ENCODE results near the gene SPRING1. TPM values are rescaled to one million over a fixed set of nuclear protein-coding genes. Genes with fewer than 3 reads are reported as not detected.

Gene SPRING1
- total and polyA plus RNA-seq, 7 donors = 10.5 to 38.6 (median 16.7) TPM

DNA sequence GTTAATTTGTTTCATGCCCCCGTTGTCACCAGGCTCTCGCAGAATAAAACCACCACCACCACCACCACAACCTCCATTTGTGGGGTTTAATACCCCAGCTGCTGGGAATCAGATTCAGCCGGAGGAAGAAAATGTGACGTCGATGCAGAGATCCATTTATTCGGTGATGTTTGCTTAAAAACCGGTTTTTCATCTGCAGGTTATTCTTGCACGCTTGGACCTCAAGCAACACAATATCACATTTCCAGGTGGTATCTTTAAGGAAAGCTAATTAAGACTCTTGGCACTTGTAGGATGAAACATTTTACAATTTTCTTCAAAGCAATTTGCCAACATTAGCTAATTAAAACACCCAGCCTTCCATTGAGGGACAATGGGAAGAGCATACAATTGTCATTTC is 39.8 kb downstream of the SPRING1 start:
- TF ChIP-seq, protein P1, sequence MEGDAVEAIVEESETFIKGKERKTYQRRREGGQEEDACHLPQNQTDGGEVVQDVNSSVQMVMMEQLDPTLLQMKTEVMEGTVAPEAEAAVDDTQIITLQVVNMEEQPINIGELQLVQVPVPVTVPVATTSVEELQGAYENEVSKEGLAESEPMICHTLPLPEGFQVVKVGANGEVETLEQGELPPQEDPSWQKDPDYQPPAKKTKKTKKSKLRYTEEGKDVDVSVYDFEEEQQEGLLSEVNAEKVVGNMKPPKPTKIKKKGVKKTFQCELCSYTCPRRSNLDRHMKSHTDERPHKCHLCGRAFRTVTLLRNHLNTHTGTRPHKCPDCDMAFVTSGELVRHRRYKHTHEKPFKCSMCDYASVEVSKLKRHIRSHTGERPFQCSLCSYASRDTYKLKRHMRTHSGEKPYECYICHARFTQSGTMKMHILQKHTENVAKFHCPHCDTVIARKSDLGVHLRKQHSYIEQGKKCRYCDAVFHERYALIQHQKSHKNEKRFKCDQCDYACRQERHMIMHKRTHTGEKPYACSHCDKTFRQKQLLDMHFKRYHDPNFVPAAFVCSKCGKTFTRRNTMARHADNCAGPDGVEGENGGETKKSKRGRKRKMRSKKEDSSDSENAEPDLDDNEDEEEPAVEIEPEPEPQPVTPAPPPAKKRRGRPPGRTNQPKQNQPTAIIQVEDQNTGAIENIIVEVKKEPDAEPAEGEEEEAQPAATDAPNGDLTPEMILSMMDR (IDR thresholded peaks at IDR 0.05) = no peak
- no peak for TF ChIP-seq POLR2A (IDR thresholded peaks at IDR 0.05)
- no peak for TF ChIP-seq EP300 (IDR thresholded peaks at IDR 0.05)
- no peak for TF ChIP-seq POLR2AphosphoS5 (IDR thresholded peaks at IDR 0.05)
- Histone ChIP-seq H3K27ac (no peak overlapping the region), H3K4me1 (peaks cover 0 to 15% (median 7%) of the 10 kb centered on the region in 4 donors), H3K9me3 (no peaks in the 10 kb centered on the region), H3K4me3 (no peak overlapping the region), H3K36me3 (no peaks in the 10 kb centered on the region), H3K27me3 (peaks cover 0 to 13% (median 11%) of the 10 kb centered on the region in 3 donors)
- intact Hi-C loops (cut with DNase I) = no loop called here
- DNase-seq = no peak
- WGBS, 2 donors = 17 to 77% methylated on average over 8 of the region's 8 CpGs

DNA sequence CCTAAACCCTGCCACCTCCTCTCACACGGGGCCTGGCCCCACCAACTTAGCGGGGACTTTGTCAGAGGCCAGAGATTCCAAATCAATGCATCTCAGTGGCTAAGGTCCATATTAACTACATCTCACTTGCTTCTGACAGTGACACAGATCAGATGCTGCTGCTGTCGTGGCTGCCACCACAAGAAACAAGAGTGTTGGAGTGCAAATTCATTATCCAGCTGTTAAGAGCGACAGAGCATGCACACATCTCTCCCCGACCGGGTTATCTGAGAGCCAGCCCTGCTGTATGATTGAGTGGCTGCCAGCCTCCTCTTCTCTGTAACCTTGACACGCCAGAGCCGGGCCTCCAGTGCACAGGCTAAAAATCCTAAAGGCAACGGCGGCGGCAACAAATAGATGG is 40.2 kb downstream of the SPRING1 start:
- no peaks in the 10 kb centered on the region for H3K36me3 ChIP-seq
- H3K9me3 ChIP-seq = no peaks in the 10 kb centered on the region
- no peak overlapping the region for H3K4me3 ChIP-seq
- H3K27ac ChIP-seq = no peak overlapping the region
- H3K4me1 ChIP-seq = peaks cover 0 to 13% (median 6%) of the 10 kb centered on the region in 4 donors
- 18 to 64% methylated on average over 11 of the region's 11 CpGs for WGBS, 2 donors
- TF ChIP-seq POLR2A (IDR thresholded peaks at IDR 0.05) (no peak), POLR2AphosphoS5 (IDR thresholded peaks at IDR 0.05) (no peak), EP300 (IDR thresholded peaks at IDR 0.05) (no peak)
- TF ChIP-seq, protein P1 (IDR thresholded peaks at IDR 0.05) = no peak
- intact Hi-C loops (cut with DNase I) = no loop called here
- H3K27me3 ChIP-seq = peaks cover 0 to 17% (median 15%) of the 10 kb centered on the region in 3 donors
- no peak for DNase-seq

- intact Hi-C loops (cut with DNase I) = no loop called here
- DNase-seq = no peak
- Histone ChIP-seq H3K27me3 (peaks cover 0 to 21% (median 15%) of the 10 kb centered on the region in 3 donors), H3K9me3 (no peaks in the 10 kb centered on the region), H3K4me3 (no peak overlapping the region), H3K36me3 (no peaks in the 10 kb centered on the region), H3K4me1 (peaks cover 0 to 13% (median 6%) of the 10 kb centered on the region in 4 donors), H3K27ac (no peak overlapping the region)
- no peak for TF ChIP-seq EP300 (IDR thresholded peaks at IDR 0.05)
- TF ChIP-seq POLR2A (IDR thresholded peaks at IDR 0.05) = no peak
- TF ChIP-seq, protein P1 (IDR thresholded peaks at IDR 0.05) = no peak
- TF ChIP-seq POLR2AphosphoS5 (IDR thresholded peaks at IDR 0.05) = no peak
- 62 to 72% methylated on average over 7 of the region's 7 CpGs for WGBS, 2 donors
Observed at GRCh38 chr12:116697305-116697704, 40.6 kb downstream of the SPRING1 start.

- intact Hi-C loops (cut with DNase I) = no loop called here
- Histone ChIP-seq H3K9me3 (no peaks in the 10 kb centered on the region), H3K36me3 (no peaks in the 10 kb centered on the region), H3K27ac (no peak overlapping the region), H3K27me3 (peaks cover 0 to 34% (median 15%) of the 10 kb centered on the region in 3 donors), H3K4me3 (no peak overlapping the region), H3K4me1 (peaks cover 0 to 13% (median 6%) of the 10 kb centered on the region in 4 donors)
- 49 to 72% methylated on average over 3 of the region's 3 CpGs for WGBS, 2 donors
- TF ChIP-seq, protein P1 (IDR thresholded peaks at IDR 0.05) = no peak
- no peak for TF ChIP-seq POLR2AphosphoS5 (IDR thresholded peaks at IDR 0.05)
- no peak for TF ChIP-seq POLR2A (IDR thresholded peaks at IDR 0.05)
- no peak for TF ChIP-seq EP300 (IDR thresholded peaks at IDR 0.05)
- DNase-seq = no peak
Observed at GRCh38 chr12:116695464-116695725, 42.5 kb downstream of the SPRING1 start.

Measured in sigmoid colon (tissue), 7 donors.